NT2/D1 (cell line): ENCODE measurements around the gene GOLGA6A.
"Not testable (repeated sequence)": the region's sequence is repeated elsewhere in the genome, so short reads cannot be mapped to it uniquely, and the experiment has no call there.

Source experiments
- DNase-seq: peaks from one replicate; pipeline ENCODE4 v3.0.0-alpha.2; 2011; ENCODE audit warnings: low read depth, low spot score
- H3K27me3 ChIP-seq: 2 replicates; pipeline ENCODE4 v1.6.0; 2011; ENCODE audit warnings: mild to moderate bottlenecking; ENCODE audit not compliant: insufficient read length, insufficient read depth
- H3K36me3 ChIP-seq: 2 replicates; pipeline ENCODE4 v1.6.1; 2011; ENCODE audit warnings: mild to moderate bottlenecking, low read length, mixed read lengths; ENCODE audit not compliant: insufficient read depth, insufficient read length
- H3K4me1 ChIP-seq: 2 replicates; pipeline ENCODE4 v1.5.1; 2011; ENCODE audit not compliant: insufficient read depth, insufficient read length
- H3K4me3 ChIP-seq: 2 replicates; pipeline ENCODE4 v1.5.1; 2011; ENCODE audit warnings: low read depth; ENCODE audit not compliant: insufficient read length
- H3K9ac ChIP-seq: 2 replicates; pipeline ENCODE4 v1.6.0; 2011; ENCODE audit warnings: low read depth; ENCODE audit not compliant: insufficient read length
- H3K9me3 ChIP-seq: 2 replicates; pipeline ENCODE4 v1.5.1; 2011; ENCODE audit warnings: mild to moderate bottlenecking, low read length; ENCODE audit not compliant: insufficient read depth
- SUZ12 ChIP-seq: IDR thresholded peaks from 2 replicates; pipeline ENCODE4 v1.6.1; 2011; ENCODE audit not compliant: insufficient read length, insufficient read depth; ENCODE audit errors: extremely low read depth
- YY1 ChIP-seq: IDR thresholded peaks from 2 replicates; pipeline ENCODE4 v1.6.1; 2011; ENCODE audit not compliant: insufficient read length, insufficient read depth
- ZNF274 ChIP-seq: IDR thresholded peaks from 2 replicates; pipeline ENCODE4 v1.6.1; 2011; ENCODE audit warnings: mild to moderate bottlenecking, low read depth, low read length

The GOLGA6A gene

GRCh38 chr15:74062671-74063070 is 19.7 kb downstream of the GOLGA6A start:
- TF ChIP-seq YY1: no peak
- no peak for TF ChIP-seq ZNF274
- no peak for TF ChIP-seq SUZ12
- Histone ChIP-seq H3K36me3 (no peaks in the 10 kb centered on the region), H3K4me3 (no peak overlapping the region), H3K9me3 (peaks cover 14% of the 10 kb centered on the region; the same call in 1 of the 2 replicates), H3K4me1 (no peaks in the 10 kb centered on the region), H3K9ac (no peak overlapping the region), H3K27me3 (peaks cover 12% of the 10 kb centered on the region)
- no peak for DNase-seq

GRCh38 chr15:74062236-74062635 is 20.1 kb downstream of the GOLGA6A start:
- Histone ChIP-seq H3K9ac (no peak overlapping the region), H3K27me3 (peaks cover 12% of the 10 kb centered on the region), H3K9me3 (peaks cover 14% of the 10 kb centered on the region; the same call in 1 of the 2 replicates), H3K4me1 (no peaks in the 10 kb centered on the region), H3K4me3 (no peak overlapping the region), H3K36me3 (no peaks in the 10 kb centered on the region)
- DNase-seq: no peak
- no peak for TF ChIP-seq ZNF274
- no peak for TF ChIP-seq SUZ12
- TF ChIP-seq YY1: no peak

GRCh38 chr15:74060251-74060650 is 22.1 kb downstream of the GOLGA6A start:
- H3K9ac ChIP-seq: no peak overlapping the region
- no peaks in the 10 kb centered on the region for H3K36me3 ChIP-seq
- H3K9me3 ChIP-seq: peaks cover 14% of the 10 kb centered on the region; the same call in 1 of the 2 replicates
- no peaks in the 10 kb centered on the region for H3K4me1 ChIP-seq
- TF ChIP-seq SUZ12: no peak
- TF ChIP-seq ZNF274: no peak
- no peak overlapping the region for H3K4me3 ChIP-seq
- DNase-seq: no peak
- peaks cover 15% of the 10 kb centered on the region for H3K27me3 ChIP-seq

GRCh38 chr15:74059050-74059833 is 23.1 kb downstream of the GOLGA6A start:
- H3K36me3 ChIP-seq, H3K9ac ChIP-seq, H3K4me1 ChIP-seq, H3K4me3 ChIP-seq, DNase-seq: not testable (repeated sequence)
- H3K27me3 ChIP-seq: peaks cover 25% of the 10 kb centered on the region
- H3K9me3 ChIP-seq: peaks cover 14% of the 10 kb centered on the region; the same call in 1 of the 2 replicates

GRCh38 chr15:74056330-74056729 is 26.0 kb downstream of the GOLGA6A start:
- H3K27me3 ChIP-seq: peaks cover 27% of the 10 kb centered on the region
- H3K9ac ChIP-seq, H3K4me1 ChIP-seq, H3K4me3 ChIP-seq, H3K36me3 ChIP-seq, DNase-seq: not testable (repeated sequence)
- peaks cover 14% of the 10 kb centered on the region; the same call in 1 of the 2 replicates for H3K9me3 ChIP-seq

GRCh38 chr15:74055804-74056203 is 26.5 kb downstream of the GOLGA6A start:
- no peak for DNase-seq

GRCh38 chr15:74053941-74054529 is 28.3 kb downstream of the GOLGA6A start:
- H3K4me3 ChIP-seq: no peak overlapping the region

More at GRCh38 chr15:74055804-74056203, 26.5 kb downstream of the GOLGA6A start:
- no peak overlapping the region for H3K9ac ChIP-seq
- TF ChIP-seq SUZ12 (no peak), ZNF274 (no peak), YY1 (no peak)
- no peaks in the 10 kb centered on the region for H3K36me3 ChIP-seq
- H3K4me3 ChIP-seq: no peak overlapping the region
- H3K27me3 ChIP-seq: peaks cover 27% of the 10 kb centered on the region
- no peaks in the 10 kb centered on the region for H3K4me1 ChIP-seq
- peaks cover 14% of the 10 kb centered on the region; the same call in 1 of the 2 replicates for H3K9me3 ChIP-seq

More at GRCh38 chr15:74053941-74054529, 28.3 kb downstream of the GOLGA6A start:
- H3K36me3 ChIP-seq: no peaks in the 10 kb centered on the region
- peak; percentile 57 for DNase-seq
- TF ChIP-seq SUZ12 (no peak), ZNF274 (no peak), YY1 (no peak)
- peaks cover 11% of the 10 kb centered on the region; the same call in 1 of the 2 replicates for H3K9me3 ChIP-seq
- no peaks in the 10 kb centered on the region for H3K4me1 ChIP-seq
- H3K27me3 ChIP-seq: peaks cover 28% of the 10 kb centered on the region
- no peak overlapping the region for H3K9ac ChIP-seq
